Activated CD8-positive, alpha-beta memory T cell treated with anti-CD3 and anti-CD28 coated beads for 48 hours (primary cell): ENCODE results near the gene CDCA3.

Experiments used
- DNase-seq, 3 experiments: peaks; one replicate each; pipeline ENCODE4 v3.0.0-alpha.2; 2020; ENCODE audit warnings: low read depth in 2 of 3, low spot score in 2 of 3

Gene CDCA3

DNA sequence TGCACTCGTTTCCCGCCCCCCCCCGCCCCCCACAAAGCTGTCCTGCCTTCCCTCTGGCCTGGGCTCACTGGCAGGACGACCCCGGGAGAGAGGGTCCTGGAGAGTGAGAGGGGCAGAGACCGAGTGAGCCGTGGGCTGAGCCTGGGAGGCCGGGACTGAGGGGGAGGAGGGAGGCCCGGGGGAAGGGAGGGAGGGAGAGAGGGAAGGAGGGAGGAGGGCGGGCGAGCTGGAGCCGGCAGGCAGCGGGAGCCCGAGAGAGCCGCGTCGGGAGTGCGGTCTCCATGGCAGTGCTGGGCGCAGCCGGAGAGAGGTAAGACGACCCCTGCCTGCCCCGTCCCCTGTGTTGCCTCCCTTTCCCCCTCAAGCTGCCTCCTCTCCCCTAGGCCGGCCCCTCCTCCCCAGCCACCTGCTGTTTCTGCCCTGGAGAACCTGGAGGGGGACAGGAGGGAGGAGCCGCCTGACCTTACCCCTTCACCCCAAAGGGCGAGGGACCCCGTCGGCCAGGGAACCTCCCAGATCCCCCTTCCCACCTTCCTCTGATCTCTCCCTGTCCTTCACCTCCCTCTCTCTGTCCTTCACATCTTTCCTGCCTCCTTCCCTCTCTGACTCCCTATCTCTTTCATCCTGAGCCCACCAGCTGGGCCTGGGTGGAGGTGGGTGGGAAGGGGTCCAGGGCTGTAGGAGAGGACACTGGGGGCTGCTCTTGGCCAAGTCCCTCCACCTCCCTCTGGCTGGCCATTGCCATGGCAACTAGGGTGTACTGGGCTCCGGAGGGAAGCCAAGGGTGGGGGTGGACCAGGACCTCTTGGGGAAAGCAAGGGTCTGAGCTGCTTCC is 29.3 kb downstream of the CDCA3 start, which contains the start of gene GPR162:
TSS of gene GPR162 (plus strand) at position 231 of the 835 bp plus-strand sequence. CDS start 2,078 bp downstream, outside the sequence.
- no peak for DNase-seq

DNA sequence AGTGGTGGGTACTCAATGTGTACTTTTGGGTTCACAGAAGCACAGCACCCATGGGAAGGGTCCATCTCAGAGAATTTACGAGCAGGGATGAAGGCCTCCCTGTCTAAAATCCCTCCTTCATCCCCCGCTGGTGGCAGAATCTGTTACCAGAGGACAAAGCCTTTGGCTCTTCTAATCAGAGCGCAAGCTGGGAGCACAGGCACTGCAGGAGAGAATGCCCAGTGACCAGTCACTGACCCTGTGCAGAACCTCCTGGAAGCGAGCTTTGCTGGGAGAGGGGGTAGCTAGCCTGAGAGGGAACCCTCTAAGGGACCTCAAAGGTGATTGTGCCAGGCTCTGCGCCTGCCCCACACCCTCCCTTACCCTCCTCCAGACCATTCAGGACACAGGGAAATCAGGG is 30.9 kb downstream of the CDCA3 start:
- DNase-seq = no peak

DNA sequence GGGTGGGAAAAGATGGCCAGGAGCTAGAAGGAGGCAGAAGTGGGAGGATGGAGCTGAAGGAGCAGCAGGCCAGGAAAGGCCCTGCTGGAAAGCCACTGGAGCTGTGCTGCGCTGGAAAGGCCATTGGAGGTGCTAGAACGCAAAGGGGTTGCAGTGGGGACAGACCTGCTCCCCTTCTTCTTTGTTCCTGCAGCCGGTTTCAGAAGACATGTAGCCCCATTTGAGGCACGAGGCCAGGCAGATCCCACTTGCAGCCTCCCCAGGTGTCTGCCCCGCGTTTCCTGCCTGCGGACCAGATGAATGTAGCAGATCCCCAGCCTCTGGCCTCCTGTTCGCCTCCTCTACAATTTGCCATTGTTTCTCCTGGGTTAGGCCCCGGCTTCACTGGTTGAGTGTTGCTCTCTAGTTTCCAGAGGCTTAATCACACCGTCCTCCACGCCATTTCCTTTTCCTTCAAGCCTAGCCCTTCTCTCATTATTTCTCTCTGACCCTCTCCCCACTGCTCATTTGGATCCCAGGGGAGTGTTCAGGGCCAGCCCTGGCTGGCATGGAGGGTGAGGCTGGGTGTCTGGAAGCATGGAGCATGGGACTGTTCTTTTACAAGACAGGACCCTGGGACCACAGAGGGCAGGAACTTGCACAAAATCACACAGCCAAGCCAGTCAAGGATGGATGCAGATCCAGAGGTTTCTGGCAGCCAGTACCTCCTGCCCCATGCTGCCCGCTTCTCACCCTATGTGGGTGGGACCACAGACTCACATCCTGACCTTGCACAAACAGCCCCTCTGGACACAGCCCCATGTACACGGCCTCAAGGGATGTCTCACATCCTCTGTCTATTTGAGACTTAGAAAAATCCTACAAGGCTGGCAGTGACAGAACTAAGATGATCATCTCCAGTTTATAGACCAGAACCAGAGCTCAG is 31.7 kb downstream of the CDCA3 start:
- DNase-seq = no peak

DNA sequence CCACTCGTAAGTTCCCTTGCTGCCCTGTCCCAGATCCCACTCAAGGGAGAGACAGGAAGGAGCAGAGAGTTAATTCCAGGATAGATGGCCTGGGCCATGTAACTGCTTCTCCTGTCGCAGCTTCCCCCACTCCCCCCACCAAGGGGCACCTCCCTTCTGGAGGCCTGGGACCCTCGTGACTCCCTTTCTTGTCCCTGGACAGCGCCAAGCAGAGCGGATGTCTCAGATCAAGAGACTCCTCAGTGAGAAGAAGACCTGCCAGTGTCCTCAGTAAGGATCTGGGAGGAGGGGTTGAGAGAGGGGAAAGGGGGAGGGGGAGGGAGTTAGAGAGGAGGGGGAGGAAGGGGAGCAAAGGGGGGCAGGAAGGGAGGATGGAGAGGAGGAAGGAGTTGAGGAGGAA is 32.4 kb downstream of the CDCA3 start:
- DNase-seq = no peak

DNA sequence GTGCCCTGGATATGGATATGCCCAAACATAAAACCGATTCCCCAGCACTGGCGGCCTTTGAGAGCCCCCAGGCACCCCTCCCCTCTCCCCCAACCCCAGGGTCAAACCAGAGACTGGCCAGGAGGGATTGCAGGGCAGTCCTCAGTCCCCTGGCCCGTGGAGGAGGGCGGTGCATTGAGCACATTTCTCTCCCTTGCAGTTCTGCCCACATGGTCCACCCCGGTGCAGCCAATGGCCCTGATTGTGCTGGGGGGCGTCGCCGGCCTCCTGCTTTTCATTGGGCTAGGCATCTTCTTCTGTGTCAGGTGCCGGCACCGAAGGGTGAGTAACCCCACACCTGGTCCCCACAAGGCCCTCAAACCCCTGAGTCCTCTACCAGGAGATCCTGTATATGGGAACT is 32.9 kb downstream of the CDCA3 start:
- no peak for DNase-seq

DNA sequence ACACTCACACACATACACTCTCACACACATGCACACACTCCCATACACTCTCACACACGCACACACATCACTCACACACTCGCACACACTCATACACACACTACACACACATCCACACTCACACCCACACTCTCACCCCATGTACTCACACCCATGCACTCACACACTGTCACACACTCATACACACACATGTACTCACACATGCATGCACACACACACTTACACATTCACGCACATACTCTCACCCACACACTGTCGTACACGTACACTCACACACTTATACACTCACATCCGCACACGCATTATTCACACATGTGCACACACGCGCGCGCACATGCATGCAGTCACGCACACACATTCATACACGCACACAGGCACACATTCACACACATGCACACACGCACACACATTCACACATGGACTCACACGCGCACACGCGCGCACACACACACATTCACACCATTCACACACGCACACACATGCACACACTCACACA is 33.4 kb downstream of the CDCA3 start:
- DNase-seq = no peak

DNA sequence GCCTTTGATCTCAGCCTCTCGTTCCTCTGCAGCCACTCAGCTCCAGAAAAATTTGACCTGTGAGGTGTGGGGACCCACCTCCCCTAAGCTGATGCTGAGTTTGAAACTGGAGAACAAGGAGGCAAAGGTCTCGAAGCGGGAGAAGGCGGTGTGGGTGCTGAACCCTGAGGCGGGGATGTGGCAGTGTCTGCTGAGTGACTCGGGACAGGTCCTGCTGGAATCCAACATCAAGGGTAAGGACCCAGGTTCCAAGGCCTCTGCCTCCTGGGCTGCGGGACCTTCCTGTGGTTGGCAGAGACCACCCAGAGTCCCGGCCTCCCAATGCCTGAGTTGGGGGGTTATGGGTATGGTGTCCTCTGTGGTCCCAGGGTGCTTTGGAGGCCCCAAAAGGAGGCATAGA is 34.0 kb downstream of the CDCA3 start:
- no peak for DNase-seq

DNA sequence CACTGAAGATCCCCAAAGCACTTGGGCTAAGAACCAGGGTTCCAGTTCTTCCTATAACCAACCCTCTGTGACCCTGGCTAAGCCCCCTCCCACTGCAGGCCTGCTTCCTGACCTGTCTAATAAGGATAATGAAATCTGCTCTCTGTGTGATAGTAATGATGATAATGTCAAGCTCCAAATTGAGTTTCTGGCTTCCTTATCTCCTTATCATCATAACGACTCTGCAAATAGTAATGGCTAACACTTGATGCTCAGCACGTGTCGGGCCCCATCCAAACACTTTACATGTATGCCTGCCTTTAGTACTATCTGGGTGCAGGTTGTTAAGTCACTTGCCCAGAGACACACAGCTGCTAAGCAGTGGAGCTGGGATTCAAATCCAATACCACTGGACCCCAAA is 34.5 kb downstream of the CDCA3 start:
- no peak for DNase-seq

DNA sequence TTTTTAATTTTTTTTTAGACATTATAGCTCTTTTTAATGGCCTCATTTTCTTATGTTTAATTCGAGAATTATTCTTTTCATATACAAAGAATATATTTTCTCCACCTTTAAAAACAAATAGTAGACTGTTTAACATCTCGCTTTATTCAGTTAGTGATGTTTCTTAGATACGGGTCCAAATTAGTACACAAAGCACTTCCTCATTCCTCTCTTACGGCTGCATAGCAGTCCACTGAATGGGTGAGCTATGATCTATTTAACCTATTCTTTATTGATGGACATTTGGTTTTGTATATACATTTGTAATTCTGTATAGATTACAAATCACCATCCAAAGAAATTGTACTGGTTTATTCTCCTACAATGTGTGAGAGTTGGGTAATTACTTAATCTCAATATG is 37.7 kb downstream of the CDCA3 start:
- no peak for DNase-seq

DNA sequence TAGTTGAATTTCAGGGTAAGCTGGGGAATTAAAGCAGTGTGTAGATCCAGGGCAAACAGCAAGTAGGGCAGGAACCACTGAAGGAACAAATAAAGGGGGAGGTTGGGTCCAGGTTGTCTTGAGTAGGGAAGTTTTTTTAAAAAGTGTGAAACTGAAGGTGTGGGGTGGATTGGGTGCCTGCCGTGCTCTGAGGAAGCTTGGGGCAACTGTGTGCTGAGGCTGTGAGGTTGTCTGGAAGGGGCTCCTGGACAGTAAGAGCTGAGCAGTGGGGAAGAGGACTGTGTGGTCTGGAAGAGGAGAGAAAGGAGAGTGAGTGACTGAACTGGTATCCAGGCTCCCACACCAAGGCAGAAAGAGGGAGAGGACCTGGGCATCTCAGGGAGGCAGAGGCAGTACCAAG is 40.3 kb downstream of the CDCA3 start:
- DNase-seq = no peak

DNA sequence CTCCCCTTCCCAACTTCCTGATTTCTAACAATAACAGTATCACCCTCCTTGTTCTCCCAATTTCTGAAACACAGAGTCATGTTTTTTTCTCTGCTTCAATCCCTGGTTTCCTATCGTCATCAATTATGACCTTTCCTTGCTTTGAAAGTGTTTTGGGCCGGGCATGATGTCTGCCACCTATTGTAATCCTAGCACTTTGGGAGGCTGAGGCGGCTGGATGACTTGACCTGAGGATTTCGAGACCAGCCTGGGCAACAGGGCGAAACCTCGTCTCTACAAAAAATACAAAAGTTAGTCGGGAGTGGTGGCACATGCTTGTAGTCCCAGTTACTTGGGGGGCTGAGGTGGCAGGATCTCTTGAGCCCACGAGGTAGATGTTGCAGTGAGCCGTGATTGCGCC is 42.0 kb downstream of the CDCA3 start:
- no peak for DNase-seq

DNA sequence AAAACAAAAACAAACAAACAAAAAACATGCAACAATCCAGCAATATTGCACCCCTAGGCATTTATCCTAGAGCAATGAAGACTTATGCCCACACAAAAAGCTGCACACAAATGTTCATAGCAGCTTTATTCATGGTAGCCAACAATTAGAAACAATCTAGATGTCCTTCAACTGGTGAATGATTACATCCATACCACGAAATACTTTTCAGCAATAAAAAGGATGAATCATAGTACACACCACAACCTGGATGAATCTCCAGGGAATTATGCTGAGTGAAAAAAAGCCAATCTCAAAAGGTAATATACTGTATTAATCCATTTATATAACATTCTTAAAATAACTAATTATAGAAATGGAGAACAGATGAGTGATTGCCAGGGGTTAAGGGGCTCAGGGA is 43.9 kb downstream of the CDCA3 start:
- no peak for DNase-seq

DNA sequence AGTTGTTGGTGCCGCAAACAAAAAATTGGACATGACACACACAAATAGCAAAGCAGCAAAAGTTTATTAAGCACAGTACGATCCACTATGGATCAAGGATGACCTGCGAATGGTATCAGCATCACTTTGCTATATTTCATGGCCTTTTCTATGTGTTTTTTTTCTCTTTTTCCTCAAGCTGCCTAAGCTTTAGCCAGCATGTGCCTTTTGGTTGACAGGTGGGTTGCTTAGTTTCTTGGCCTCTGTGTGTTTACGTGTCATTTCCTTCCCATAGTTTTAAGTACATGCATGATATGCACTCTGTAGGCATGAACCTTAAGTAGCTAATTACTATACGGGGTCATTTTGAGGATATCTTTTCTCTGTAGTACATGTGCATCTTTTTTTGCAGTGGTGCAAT is 51.9 kb downstream of the CDCA3 start:
- no peak for DNase-seq
